Heart right ventricle (tissue), 16 donors: ENCODE measurements around the gene CX3CL1. TPM values are rescaled to one million over a fixed set of nuclear protein-coding genes. Genes with fewer than 3 reads are reported as not detected.

ENCODE experiments used
- ATAC-seq, 8 donors: fragments of 200-7000 bp; cut with Tn5 transposase; one replicate each; pipeline ENCODE4 v1.9.1; 2020; ENCODE audit warnings: mild to moderate bottlenecking in 8 of 8, moderate library complexity in 8 of 8, moderate number of reproducible peaks in 1 of 8
- DNase-seq, 2 donors: peaks; one replicate each; pipeline ENCODE4 v3.0.0-alpha.2; 2020
- H3K27ac ChIP-seq, 10 donors: fragments of 200-600 bp; sonication (generic) in 2 of 10; one replicate each; pipeline versions ENCODE4 v1.5.0 to v1.8.0; 2020 to 2022; ENCODE audit warnings: mild to moderate bottlenecking in 3 of 10
- H3K27me3 ChIP-seq, 7 donors: fragments of 200-600 bp; one replicate each; pipeline ENCODE4 v1.8.0; 2021 to 2022; ENCODE audit warnings: mild to moderate bottlenecking in 2 of 7
- H3K36me3 ChIP-seq, 9 donors: fragments of 200-600 bp; sonication (generic) in 1 of 9; one replicate each; pipeline versions ENCODE4 v1.5.0 to v1.8.0; 2020 to 2022; ENCODE audit warnings: mild to moderate bottlenecking in 2 of 9
- H3K4me1 ChIP-seq, 9 donors: fragments of 200-600 bp; sonication (generic) in 1 of 9; one replicate each; pipeline versions ENCODE4 v1.5.0 to v1.8.0; 2020 to 2022; ENCODE audit warnings: mild to moderate bottlenecking in 4 of 9
- H3K4me3 ChIP-seq, 10 donors: fragments of 200-600 bp; sonication (generic) in 2 of 10; one replicate each; pipeline versions ENCODE4 v1.5.0 to v1.8.0; 2020 to 2022; ENCODE audit warnings: mild to moderate bottlenecking in 7 of 10, moderate library complexity in 2 of 10
- H3K9me3 ChIP-seq, 11 donors: fragments of 200-600 bp in 10 of 11; sonication (generic) in 2 of 11; one replicate each; pipeline versions ENCODE4 v1.5.0 to v1.8.0; 2013 to 2022; ENCODE audit warnings: mild to moderate bottlenecking in 2 of 11, control low read depth in 1 of 11, moderate library complexity in 1 of 11
- WGBS, 2 donors: extraction: QIAGEN DNeasy Blood & Tissue Kit; methylation state at CpG; one replicate each; pipeline ENCODE4 v1.1.7; 2013; ENCODE audit warnings: inconsistent platforms in 1 of 2; 5-methylcytosine and 5-hydroxymethylcytosine counted together
- intact Hi-C, 10 donors: fragments of 100-400 bp; cut with DNase I; formaldehyde crosslinking; loops; one replicate each; pipeline versions ENCODE4 v1.11.1 to v1.14.2; 2022
- polyA plus RNA-seq, 2 donors: library from polyadenylated mRNA; stranded (reverse); fragments of 200-250 nt; gene quantifications; one replicate each; pipeline ENCODE4 v1.2.3, GENCODE V29; 2013
- total RNA-seq, 10 donors: library from RNA; stranded (reverse); fragmentation: NEBNext Ultra II Directional in 3 of 10; extraction: Animal tissue kit (Norgen Biotek cat#: 25700) in 3 of 10; gene quantifications; one replicate each; pipeline versions ENCODE4 v1.2.1 to v1.2.4, GENCODE V29; 2021 to 2023
- TF ChIP-seq, protein P1 (sequence below), 9 donors: fragments of 200-600 bp; sonication (generic) in 2 of 9; IDR thresholded peaks; one replicate each; pipeline versions ENCODE4 v1.5.0 to v1.8.0; 2021 to 2022; ENCODE audit warnings: antibody characterized with exemption in 9 of 9, mild to moderate bottlenecking in 5 of 9, moderate library complexity in 1 of 9
- donor health status: Arrhythmogenic right ventricular cardiomyopathy.
- donor health status: ischemic (EF 13 %, LVEDD 7.1; RV severe dilation, severe dysfunction).
- donor health status: healthy with polysubstance abuse.
- donor health status: DM: no; HTN: yes; CAD: no.
- donor health status: DM: no; HTN: no; CAD: no.
- donor health status: ischemic (EF 25% LVEDD 6.9; RV normal size, moderate dysfunction).
- donor health status: ischemic (EF 25% LVEDD 5.7; RV mildly dilated, moderate dysfunction).
- donor health status: healthy.
- donor health status: DM: yes; HTN: yes; CAD: no.
- donor health status: Ischemic cardiomyopathy.
- donor health status: ischemic (EF 35%, LVEDD 5.7; RV mildly dilated, moderate dysfunction).
- donor health status: nonischemic (EF 11% LVEDD 7.7; RV severe dilation, severe dysfunction).
- donor health status: DM: yes; HTN: yes; CAD: no.
- donor health status: PGD.
- donor health status: ischemic (EF 29% LVEDD 5.4; RV normal size, mild dysfunction).
- donor health status: nonischemic (EF 23%, LVEDD 6.1; RV moderate dilation, normal function).

Gene CX3CL1
- total and polyA plus RNA-seq, 12 donors: 7.8 to 46.3 (median 15.5) TPM

DNA sequence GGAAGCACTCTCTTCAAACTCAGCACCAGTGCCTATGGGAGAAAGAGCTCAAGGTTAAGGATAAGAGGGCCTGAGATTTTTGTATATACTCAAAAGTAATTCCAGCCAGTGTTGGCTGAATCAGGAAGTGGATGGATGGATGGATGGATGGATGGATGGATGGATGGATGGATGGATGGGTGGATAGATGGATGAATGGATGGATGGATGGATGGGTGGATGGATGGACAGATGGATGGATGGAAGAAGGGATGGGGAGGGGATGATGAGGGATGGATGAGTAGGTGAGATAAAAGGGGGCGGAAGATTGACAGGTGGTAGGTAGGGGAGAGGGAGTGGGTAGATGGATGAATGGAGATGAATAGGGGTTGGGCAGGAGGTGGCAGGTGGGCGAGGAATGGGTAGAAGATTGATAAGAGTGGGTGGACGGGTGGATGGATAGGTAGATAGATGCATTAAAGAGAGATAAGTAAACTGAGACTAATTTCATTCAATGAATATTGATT, 4.1 kb downstream of the CX3CL1 start:
- Histone ChIP-seq H3K36me3 (peaks cover 0 to 28% (median 0%) of the 10 kb centered on the region in 9 donors), H3K27me3 (no peaks in the 10 kb centered on the region), H3K9me3 (no peaks in the 10 kb centered on the region), H3K4me3 (peak overlapping the region in 1 of 10 donors; percentile 70), H3K4me1 (peaks cover 6 to 83% (median 51%) of the 10 kb centered on the region in 9 donors), H3K27ac (peak overlapping the region in 1 of 10 donors; percentile 95)
- intact Hi-C loops: no loop called here
- TF ChIP-seq, protein P1, sequence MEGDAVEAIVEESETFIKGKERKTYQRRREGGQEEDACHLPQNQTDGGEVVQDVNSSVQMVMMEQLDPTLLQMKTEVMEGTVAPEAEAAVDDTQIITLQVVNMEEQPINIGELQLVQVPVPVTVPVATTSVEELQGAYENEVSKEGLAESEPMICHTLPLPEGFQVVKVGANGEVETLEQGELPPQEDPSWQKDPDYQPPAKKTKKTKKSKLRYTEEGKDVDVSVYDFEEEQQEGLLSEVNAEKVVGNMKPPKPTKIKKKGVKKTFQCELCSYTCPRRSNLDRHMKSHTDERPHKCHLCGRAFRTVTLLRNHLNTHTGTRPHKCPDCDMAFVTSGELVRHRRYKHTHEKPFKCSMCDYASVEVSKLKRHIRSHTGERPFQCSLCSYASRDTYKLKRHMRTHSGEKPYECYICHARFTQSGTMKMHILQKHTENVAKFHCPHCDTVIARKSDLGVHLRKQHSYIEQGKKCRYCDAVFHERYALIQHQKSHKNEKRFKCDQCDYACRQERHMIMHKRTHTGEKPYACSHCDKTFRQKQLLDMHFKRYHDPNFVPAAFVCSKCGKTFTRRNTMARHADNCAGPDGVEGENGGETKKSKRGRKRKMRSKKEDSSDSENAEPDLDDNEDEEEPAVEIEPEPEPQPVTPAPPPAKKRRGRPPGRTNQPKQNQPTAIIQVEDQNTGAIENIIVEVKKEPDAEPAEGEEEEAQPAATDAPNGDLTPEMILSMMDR (IDR thresholded peaks at IDR 0.05): no peak
- DNase-seq (no peak), ATAC-seq (no peak)
- WGBS, 2 donors: 96 to 97% methylated on average over 3 of the region's 3 CpGs

DNA sequence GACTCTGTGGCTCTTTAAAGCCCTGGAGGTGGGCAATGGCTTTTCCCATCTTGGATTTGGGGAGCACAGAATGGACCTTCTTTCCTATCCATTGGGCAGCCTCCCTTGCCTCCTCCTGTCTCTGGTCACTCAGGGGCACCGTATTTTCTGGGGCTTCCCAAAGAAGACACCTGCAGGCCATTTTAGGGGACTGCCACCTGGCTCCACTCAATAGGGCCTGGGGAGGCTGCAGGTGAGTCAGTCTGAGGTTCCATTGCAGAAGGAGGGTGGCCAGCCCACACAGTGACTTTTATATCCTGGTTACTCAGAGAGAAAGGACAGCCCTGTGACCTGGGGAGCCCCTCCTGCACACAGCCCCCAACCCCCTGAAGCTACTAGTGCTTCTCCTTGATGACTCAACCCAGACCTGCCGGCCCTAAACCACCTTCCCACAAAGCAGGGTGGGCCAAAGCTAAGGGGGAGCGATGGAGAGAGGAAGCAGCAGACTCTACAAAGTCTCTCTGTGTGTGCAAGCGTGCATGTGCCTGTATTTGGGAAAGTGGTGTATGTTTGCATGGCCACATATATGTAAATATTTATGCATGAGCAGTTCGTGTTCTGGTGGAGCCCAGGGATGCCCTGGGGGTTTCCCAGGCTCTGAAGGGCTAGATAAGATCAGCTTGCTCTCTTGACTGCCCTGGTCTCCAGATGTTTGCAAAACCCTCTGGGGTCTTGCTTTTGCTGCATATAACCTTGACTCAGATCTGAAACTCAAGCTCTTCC, 5.0 kb downstream of the CX3CL1 start:
- H3K9me3 ChIP-seq: no peaks in the 10 kb centered on the region
- H3K4me1 ChIP-seq: peaks cover 6 to 82% (median 42%) of the 10 kb centered on the region in 9 donors
- intact Hi-C loops: no loop called here
- no peak for DNase-seq
- peaks cover 0 to 37% (median 0%) of the 10 kb centered on the region in 9 donors for H3K36me3 ChIP-seq
- H3K27ac ChIP-seq: peak overlapping the region in 1 of 10 donors; percentile 5
- no peaks in the 10 kb centered on the region for H3K27me3 ChIP-seq
- ATAC-seq: no peak
- TF ChIP-seq, protein P1 (IDR thresholded peaks at IDR 0.05): no peak
- H3K4me3 ChIP-seq: no peak overlapping the region
- 50 to 57% methylated on average over 5 of the region's 5 CpGs for WGBS, 2 donors

DNA sequence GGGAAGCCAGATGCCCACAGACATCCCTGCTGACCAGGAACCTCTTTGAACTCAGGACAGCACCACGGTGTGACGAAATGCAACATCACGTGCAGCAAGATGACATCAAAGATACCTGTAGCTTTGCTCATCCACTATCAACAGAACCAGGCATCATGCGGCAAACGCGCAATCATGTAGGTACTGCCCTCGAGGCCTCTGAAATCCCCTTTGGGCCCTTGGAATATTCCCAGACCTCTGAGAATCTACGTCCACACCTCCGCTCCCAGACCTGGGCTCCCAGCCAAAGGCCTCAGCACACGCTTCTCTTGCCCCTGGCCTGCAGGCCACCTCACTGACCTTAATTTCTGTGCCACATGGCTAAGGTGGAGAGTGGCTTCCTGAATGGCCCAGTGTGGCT, 7.3 kb downstream of the CX3CL1 start:
- TF ChIP-seq, protein P1 (IDR thresholded peaks at IDR 0.05): no peak
- peak overlapping the region in 4 of 10 donors; percentile 12 to 46 (median 30) for H3K27ac ChIP-seq
- 46 to 53% methylated on average over 10 of the region's 10 CpGs for WGBS, 2 donors
- peaks cover 10 to 85% (median 42%) of the 10 kb centered on the region in 9 donors for H3K4me1 ChIP-seq
- DNase-seq (no peak), ATAC-seq (peak in 1 of 8 donors; percentile 12)
- no peaks in the 10 kb centered on the region for H3K27me3 ChIP-seq
- H3K9me3 ChIP-seq: no peaks in the 10 kb centered on the region
- intact Hi-C loops: no loop called here
- no peak overlapping the region for H3K4me3 ChIP-seq
- H3K36me3 ChIP-seq: peaks cover 0 to 47% (median 0%) of the 10 kb centered on the region in 9 donors

DNA sequence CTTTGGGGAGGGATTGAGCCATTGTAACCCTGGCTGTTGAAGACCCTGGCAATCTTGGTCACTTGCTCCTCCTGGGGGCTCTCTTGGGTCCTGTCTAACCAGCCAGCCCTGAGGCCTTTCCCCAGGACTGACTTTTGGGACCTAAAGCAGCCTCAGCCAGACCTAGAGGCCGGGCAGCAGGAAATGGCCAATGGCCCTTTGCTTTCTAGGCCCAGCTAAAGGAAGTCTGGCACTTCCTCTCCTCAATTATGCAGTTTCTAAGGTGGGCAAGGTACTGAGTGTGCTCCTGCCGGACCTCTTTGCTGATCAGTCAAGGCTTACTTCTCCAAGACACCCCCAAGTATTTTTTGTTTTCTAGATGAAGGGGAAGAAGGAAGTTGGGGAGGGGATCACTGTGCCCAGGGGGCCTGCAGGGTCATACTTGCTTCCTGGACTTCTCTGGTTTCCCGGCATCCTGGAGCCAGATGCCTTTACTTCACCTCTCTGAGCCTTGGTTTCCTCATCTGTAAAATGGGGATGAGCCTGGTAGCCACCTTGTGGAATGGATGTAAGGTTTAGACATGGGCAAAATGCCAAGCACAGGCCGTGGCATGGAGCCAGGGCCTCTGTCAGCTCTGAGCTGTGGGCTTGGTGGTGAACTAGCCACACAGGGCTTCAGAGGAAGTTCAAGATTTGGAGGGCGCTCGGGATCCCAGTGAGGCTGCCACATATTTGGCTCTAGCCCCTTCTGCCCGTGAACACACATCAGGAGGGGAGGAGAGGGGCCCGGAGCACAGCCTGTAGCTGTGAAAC, 8.6 kb downstream of the CX3CL1 start:
- H3K27me3 ChIP-seq: no peaks in the 10 kb centered on the region
- H3K4me1 ChIP-seq: peaks cover 10 to 85% (median 47%) of the 10 kb centered on the region in 9 donors
- TF ChIP-seq, protein P1 (IDR thresholded peaks at IDR 0.05): no peak
- 52 to 55% methylated on average over 8 of the region's 8 CpGs for WGBS, 2 donors
- ATAC-seq (peak in 2 of 8 donors; percentile 13 to 22), DNase-seq (peak in 1 of 2 donors; percentile 59)
- H3K9me3 ChIP-seq: no peaks in the 10 kb centered on the region
- H3K4me3 ChIP-seq: no peak overlapping the region
- H3K36me3 ChIP-seq: peaks cover 0 to 47% (median 0%) of the 10 kb centered on the region in 9 donors
- intact Hi-C loops: no loop called here
- H3K27ac ChIP-seq: peak overlapping the region in 9 of 10 donors; percentile 3 to 49 (median 23)
